ENCODE data around the gene TUSC2.

TUSC2 gene

DNA sequence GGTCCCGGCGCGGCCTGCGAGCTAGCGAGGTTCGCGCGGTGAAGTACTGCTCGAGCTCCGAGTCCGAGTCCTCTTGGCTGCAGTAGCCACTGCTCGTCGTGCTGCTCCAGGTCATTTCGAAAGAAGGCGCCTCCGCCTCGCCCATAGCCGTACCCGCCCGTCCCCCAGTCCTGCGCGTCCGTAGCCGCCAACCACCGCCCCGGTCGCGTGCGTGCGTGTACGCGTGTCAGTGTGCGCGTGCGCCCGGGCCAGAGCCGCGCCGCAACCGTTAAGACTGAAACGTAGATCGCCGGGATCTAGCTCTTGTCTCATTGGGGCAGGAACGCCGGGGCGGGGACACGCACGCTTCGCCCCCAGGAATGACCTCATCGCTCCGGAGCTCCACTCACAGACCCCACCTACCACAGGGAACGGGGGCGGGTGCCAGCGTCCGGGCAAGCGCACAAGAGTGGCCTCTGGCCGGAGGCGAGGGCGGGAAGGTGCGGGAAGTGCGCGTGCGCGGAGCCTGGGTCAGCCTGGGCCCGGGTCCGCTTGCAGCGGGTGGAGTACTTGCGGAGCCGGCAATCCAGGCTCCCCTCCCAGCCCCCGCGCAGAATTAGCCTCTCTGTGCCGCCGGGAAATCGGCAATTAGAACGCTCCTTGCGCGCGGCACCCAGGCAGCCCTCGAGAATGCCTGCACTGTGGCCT is 9.3 kb upstream of the TUSC2 start (continued):
- TF ChIP-seq ZNF174 (tag by site-specific recombination; IDR thresholded peaks at IDR 0.05) (no peak), GLI2 (tag by site-specific recombination; IDR thresholded peaks at IDR 0.05; ENCODE audit: borderline replicate concordance, low read depth) (no peak), ZNF366 (tag by site-specific recombination; conservative IDR thresholded peaks at IDR 0.05) (no peak), ZSCAN16 (tag by site-specific recombination; IDR thresholded peaks at IDR 0.05) (no peak), TRIM28 (IDR thresholded peaks at IDR 0.05; ENCODE audit: borderline replicate concordance, low read length) (no peak), ZNF544 (tag by site-specific recombination; IDR thresholded peaks at IDR 0.05) (no peak), SETDB1 (IDR thresholded peaks at IDR 0.05; ENCODE audit: insufficient read length, low read length) (no peak), ZNF701 (tag by site-specific recombination; IDR thresholded peaks at IDR 0.05) (no peak), ZBTB48 (tag by site-specific recombination; IDR thresholded peaks at IDR 0.05) (no peak), ZNF561 (tag by site-specific recombination; IDR thresholded peaks at IDR 0.05; ENCODE audit: borderline replicate concordance) (no peak), ZNF571 (tag by site-specific recombination; IDR thresholded peaks at IDR 0.05) (no peak), ZNF707 (tag by site-specific recombination; IDR thresholded peaks at IDR 0.05) (no peak), SP3 (tag by site-specific recombination; IDR thresholded peaks at IDR 0.05) (peak; percentile 78), SCRT2 (tag by site-specific recombination; IDR thresholded peaks at IDR 0.05) (no peak), ZNF302 (tag by site-specific recombination; IDR thresholded peaks at IDR 0.05; ENCODE audit: low read depth) (no peak), GLIS2 (tag by site-specific recombination; IDR thresholded peaks at IDR 0.05) (peak; percentile 70), ZNF18 (tag by site-specific recombination; IDR thresholded peaks at IDR 0.05) (peak; percentile 15; the same call in 1 of the 2 replicates), ZNF391 (tag by site-specific recombination; IDR thresholded peaks at IDR 0.05; ENCODE audit: borderline replicate concordance, low read depth) (no peak)
- TF ChIP-seq, protein P1, sequence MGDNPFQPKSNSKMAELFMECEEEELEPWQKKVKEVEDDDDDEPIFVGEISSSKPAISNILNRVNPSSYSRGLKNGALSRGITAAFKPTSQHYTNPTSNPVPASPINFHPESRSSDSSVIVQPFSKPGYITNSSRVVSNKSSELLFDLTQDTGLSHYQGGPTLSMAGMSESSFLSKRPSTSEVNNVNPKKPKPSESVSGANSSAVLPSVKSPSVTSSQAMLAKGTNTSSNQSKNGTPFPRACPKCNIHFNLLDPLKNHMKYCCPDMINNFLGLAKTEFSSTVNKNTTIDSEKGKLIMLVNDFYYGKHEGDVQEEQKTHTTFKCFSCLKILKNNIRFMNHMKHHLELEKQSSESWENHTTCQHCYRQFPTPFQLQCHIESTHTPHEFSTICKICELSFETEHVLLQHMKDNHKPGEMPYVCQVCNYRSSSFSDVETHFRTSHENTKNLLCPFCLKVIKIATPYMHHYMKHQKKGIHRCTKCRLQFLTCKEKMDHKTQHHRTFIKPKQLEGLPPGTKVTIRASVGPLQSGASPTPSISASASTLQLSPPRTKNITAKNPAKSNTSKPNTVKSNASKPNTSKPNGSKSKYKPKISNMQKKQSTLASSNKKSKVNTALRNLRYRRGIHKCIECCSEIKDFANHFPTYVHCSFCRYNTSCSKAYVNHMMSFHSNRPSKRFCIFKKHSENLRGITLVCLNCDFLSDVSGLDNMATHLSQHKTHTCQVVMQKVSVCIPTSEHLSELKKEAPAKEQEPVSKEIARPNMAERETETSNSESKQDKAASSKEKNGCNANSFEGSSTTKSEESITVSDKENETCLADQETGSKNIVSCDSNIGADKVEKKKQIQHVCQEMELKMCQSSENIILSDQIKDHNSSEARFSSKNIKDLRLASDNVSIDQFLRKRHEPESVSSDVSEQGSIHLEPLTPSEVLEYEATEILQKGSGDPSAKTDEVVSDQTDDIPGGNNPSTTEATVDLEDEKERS (tag by site-specific recombination; IDR thresholded peaks at IDR 0.05) = no peak
- TF ChIP-seq, protein P2, sequence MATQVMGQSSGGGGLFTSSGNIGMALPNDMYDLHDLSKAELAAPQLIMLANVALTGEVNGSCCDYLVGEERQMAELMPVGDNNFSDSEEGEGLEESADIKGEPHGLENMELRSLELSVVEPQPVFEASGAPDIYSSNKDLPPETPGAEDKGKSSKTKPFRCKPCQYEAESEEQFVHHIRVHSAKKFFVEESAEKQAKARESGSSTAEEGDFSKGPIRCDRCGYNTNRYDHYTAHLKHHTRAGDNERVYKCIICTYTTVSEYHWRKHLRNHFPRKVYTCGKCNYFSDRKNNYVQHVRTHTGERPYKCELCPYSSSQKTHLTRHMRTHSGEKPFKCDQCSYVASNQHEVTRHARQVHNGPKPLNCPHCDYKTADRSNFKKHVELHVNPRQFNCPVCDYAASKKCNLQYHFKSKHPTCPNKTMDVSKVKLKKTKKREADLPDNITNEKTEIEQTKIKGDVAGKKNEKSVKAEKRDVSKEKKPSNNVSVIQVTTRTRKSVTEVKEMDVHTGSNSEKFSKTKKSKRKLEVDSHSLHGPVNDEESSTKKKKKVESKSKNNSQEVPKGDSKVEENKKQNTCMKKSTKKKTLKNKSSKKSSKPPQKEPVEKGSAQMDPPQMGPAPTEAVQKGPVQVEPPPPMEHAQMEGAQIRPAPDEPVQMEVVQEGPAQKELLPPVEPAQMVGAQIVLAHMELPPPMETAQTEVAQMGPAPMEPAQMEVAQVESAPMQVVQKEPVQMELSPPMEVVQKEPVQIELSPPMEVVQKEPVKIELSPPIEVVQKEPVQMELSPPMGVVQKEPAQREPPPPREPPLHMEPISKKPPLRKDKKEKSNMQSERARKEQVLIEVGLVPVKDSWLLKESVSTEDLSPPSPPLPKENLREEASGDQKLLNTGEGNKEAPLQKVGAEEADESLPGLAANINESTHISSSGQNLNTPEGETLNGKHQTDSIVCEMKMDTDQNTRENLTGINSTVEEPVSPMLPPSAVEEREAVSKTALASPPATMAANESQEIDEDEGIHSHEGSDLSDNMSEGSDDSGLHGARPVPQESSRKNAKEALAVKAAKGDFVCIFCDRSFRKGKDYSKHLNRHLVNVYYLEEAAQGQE (tag by site-specific recombination; IDR thresholded peaks at IDR 0.05) = no peak
- TF ChIP-seq, protein P3, sequence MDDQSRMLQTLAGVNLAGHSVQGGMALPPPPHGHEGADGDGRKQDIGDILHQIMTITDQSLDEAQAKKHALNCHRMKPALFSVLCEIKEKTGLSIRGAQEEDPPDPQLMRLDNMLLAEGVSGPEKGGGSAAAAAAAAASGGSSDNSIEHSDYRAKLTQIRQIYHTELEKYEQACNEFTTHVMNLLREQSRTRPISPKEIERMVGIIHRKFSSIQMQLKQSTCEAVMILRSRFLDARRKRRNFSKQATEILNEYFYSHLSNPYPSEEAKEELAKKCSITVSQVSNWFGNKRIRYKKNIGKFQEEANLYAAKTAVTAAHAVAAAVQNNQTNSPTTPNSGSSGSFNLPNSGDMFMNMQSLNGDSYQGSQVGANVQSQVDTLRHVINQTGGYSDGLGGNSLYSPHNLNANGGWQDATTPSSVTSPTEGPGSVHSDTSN (CRISPR knock-in tag; IDR thresholded peaks at IDR 0.05) = no peak
- TF ChIP-seq, protein P4, sequence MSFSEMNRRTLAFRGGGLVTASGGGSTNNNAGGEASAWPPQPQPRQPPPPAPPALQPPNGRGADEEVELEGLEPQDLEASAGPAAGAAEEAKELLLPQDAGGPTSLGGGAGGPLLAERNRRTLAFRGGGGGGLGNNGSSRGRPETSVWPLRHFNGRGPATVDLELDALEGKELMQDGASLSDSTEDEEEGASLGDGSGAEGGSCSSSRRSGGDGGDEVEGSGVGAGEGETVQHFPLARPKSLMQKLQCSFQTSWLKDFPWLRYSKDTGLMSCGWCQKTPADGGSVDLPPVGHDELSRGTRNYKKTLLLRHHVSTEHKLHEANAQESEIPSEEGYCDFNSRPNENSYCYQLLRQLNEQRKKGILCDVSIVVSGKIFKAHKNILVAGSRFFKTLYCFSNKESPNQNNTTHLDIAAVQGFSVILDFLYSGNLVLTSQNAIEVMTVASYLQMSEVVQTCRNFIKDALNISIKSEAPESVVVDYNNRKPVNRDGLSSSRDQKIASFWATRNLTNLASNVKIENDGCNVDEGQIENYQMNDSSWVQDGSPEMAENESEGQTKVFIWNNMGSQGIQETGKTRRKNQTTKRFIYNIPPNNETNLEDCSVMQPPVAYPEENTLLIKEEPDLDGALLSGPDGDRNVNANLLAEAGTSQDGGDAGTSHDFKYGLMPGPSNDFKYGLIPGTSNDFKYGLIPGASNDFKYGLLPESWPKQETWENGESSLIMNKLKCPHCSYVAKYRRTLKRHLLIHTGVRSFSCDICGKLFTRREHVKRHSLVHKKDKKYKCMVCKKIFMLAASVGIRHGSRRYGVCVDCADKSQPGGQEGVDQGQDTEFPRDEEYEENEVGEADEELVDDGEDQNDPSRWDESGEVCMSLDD (tag by site-specific recombination; IDR thresholded peaks at IDR 0.05) = peak; percentile 77
- TF ChIP-seq, protein P5, sequence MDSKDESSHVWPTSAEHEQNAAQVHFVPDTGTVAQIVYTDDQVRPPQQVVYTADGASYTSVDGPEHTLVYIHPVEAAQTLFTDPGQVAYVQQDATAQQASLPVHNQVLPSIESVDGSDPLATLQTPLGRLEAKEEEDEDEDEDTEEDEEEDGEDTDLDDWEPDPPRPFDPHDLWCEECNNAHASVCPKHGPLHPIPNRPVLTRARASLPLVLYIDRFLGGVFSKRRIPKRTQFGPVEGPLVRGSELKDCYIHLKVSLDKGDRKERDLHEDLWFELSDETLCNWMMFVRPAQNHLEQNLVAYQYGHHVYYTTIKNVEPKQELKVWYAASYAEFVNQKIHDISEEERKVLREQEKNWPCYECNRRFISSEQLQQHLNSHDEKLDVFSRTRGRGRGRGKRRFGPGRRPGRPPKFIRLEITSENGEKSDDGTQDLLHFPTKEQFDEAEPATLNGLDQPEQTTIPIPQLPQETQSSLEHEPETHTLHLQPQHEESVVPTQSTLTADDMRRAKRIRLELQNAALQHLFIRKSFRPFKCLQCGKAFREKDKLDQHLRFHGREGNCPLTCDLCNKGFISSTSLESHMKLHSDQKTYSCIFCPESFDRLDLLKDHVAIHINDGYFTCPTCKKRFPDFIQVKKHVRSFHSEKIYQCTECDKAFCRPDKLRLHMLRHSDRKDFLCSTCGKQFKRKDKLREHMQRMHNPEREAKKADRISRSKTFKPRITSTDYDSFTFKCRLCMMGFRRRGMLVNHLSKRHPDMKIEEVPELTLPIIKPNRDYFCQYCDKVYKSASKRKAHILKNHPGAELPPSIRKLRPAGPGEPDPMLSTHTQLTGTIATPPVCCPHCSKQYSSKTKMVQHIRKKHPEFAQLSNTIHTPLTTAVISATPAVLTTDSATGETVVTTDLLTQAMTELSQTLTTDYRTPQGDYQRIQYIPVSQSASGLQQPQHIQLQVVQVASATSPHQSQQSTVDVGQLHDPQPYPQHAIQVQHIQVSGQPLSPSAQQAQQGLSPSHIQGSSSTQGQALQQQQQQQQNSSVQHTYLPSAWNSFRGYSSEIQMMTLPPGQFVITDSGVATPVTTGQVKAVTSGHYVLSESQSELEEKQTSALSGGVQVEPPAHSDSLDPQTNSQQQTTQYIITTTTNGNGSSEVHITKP (tag by site-specific recombination; IDR thresholded peaks at IDR 0.05) = peak; percentile 19; the same call in 1 of the 2 replicates
